Dendritic cell treated with granulocyte-macrophage colony-stimulating factor and Interleukin-4, amounts not matched to agents 40 ng/mL and 50 ng/mL, for 4 days (primary cell): Measurements from ENCODE around the gene BAIAP2L2.
"Not testable (repeated sequence)": the region's sequence is repeated elsewhere in the genome, so short reads cannot be mapped to it uniquely, and the experiment has no call there.

Experiments
- H3K27ac Mint-ChIP-seq: one replicate; pipeline ENCODE4 v1.8.0; 2022; ENCODE audit warnings: mild to moderate bottlenecking, mixed read lengths
- H3K27me3 Mint-ChIP-seq: one replicate; pipeline ENCODE4 v1.8.0; 2022; ENCODE audit warnings: mild to moderate bottlenecking, mixed read lengths
- H3K36me3 Mint-ChIP-seq: one replicate; pipeline ENCODE4 v1.8.0; 2022; ENCODE audit warnings: low read depth, mixed read lengths
- H3K4me1 Mint-ChIP-seq: one replicate; pipeline ENCODE4 v1.8.0; 2022; ENCODE audit warnings: low read depth, mixed read lengths
- H3K4me3 Mint-ChIP-seq: one replicate; pipeline ENCODE4 v1.8.0; 2022; ENCODE audit warnings: mild to moderate bottlenecking, moderate library complexity, mixed read lengths
- H3K9me3 Mint-ChIP-seq: one replicate; pipeline ENCODE4 v1.8.0; 2022; ENCODE audit warnings: mixed read lengths
- intact Hi-C: fragments of 100-400 bp; cut with micrococcal nuclease; formaldehyde crosslinking; loops from one replicate; pipeline ENCODE4 v1.15.0; 2022

Gene BAIAP2L2

DNA sequence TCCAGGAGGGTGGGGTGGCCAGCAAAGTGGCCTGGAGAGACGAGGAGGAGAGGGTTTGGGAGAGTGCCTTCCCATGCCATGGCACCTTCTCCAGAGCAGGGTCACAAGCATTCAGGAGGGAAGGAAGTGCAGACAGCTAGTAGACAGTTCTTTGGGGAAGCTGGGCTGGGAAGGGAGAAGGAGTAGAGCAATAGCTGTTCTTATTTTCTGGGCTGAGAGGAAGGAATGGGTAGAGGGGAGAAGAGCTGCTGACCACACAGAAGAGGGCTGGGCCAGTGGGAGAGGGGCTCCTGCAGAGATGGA lies 68.0 kb downstream of the BAIAP2L2 start:
- intact Hi-C loops: no loop called here
- Mint-ChIP-seq H3K27me3 (peaks cover 10% of the 10 kb centered on the region), H3K27ac (peak overlapping the region; percentile 40), H3K4me3 (peak overlapping the region; percentile 14), H3K9me3 (no peaks in the 10 kb centered on the region), H3K4me1 (peaks cover 21% of the 10 kb centered on the region), H3K36me3 (no peaks in the 10 kb centered on the region)

- no peaks in the 10 kb centered on the region for H3K9me3 Mint-ChIP-seq
- H3K27me3 Mint-ChIP-seq: peaks cover 10% of the 10 kb centered on the region
- peak overlapping the region; percentile 14 for H3K4me3 Mint-ChIP-seq
- H3K27ac Mint-ChIP-seq: peak overlapping the region; percentile 40
- peaks cover 21% of the 10 kb centered on the region for H3K4me1 Mint-ChIP-seq
- intact Hi-C loops: no loop called here
- no peaks in the 10 kb centered on the region for H3K36me3 Mint-ChIP-seq
These were observed 68.6 kb downstream of the BAIAP2L2 start for GRCh38 chr22:38041760-38042487.

- Mint-ChIP-seq H3K36me3 (no peaks in the 10 kb centered on the region), H3K9me3 (no peaks in the 10 kb centered on the region), H3K27ac (no peak overlapping the region), H3K27me3 (peaks cover 10% of the 10 kb centered on the region), H3K4me1 (peaks cover 21% of the 10 kb centered on the region), H3K4me3 (no peak overlapping the region)
- intact Hi-C loops: no loop called here
These were observed 69.3 kb downstream of the BAIAP2L2 start for GRCh38 chr22:38040953-38041759.

- H3K36me3 Mint-ChIP-seq: no peaks in the 10 kb centered on the region
- peaks cover 6% of the 10 kb centered on the region for H3K27me3 Mint-ChIP-seq
- H3K4me3 Mint-ChIP-seq: no peak overlapping the region
- no peaks in the 10 kb centered on the region for H3K9me3 Mint-ChIP-seq
- H3K4me1 Mint-ChIP-seq: peaks cover 23% of the 10 kb centered on the region
- intact Hi-C loops: no loop called here
- H3K27ac Mint-ChIP-seq: no peak overlapping the region
These were observed 71.3 kb downstream of the BAIAP2L2 start for GRCh38 chr22:38038890-38039812.

DNA sequence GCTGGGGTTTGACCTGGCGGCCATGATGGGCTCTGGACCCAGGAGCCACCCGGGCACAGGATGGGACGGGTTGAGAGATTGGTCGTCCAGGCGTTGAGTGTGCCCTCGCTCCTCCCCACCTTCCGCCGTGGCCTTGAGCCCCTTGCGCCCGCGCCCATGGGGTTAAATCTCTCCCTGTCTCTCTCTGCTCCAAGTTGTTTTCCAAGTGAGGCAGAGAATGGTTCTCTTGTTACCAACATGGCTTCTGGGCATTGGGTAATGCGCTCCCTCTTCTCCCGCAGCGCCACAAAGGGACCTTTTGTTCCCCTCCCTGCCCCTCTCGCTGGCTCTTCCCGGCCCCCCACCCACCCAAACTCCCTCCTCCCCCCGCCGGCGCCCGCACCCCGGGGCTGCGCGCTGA lies 72.1 kb downstream of the BAIAP2L2 start:
- H3K9me3 Mint-ChIP-seq: no peaks in the 10 kb centered on the region
- H3K4me1 Mint-ChIP-seq: peaks cover 29% of the 10 kb centered on the region
- peaks cover 6% of the 10 kb centered on the region for H3K27me3 Mint-ChIP-seq
- no peak overlapping the region for H3K4me3 Mint-ChIP-seq
- H3K27ac Mint-ChIP-seq: no peak overlapping the region
- intact Hi-C loops: no loop called here
- no peaks in the 10 kb centered on the region for H3K36me3 Mint-ChIP-seq

DNA sequence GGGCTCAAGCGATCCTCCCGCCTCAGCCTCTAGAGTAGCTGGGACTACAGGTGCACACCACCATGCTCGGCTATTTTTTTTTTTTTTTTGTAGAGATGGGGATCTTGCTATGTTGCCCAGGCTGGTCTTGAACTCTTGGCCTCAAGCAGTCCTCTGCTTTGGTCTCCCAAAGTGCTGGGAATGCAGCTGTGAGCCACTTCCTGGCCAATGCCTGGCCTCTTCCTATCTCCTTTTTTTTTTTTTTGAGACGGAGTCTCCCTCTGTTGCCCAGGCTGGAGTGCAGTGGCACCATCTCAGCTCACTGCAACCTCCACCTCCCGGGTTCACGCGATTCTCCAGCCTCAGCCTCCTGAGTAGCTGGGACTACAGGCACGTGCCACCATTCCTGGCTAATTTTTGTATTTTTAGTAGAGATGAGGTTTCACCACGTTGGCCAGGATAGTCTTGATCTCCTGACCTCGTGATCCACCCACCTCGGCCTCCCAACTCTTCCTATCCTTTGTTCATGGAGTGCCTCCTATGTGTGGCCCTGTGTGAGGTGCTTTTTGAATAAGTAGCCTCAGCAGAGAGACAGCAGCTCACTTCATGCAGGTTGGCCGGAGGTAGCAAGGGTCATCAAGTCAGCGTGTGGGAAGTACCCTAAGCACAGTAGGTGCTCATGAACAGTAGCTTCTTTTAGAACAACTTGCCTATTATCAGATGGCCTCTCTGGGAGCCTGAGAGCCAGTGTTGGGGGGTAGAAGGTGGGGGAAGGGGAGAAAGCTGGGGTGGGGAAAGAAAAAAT lies 72.9 kb downstream of the BAIAP2L2 start:
- H3K4me1 Mint-ChIP-seq: peaks cover 26% of the 10 kb centered on the region
- H3K9me3 Mint-ChIP-seq, H3K4me3 Mint-ChIP-seq, intact Hi-C loops, H3K27me3 Mint-ChIP-seq, H3K27ac Mint-ChIP-seq, H3K36me3 Mint-ChIP-seq: not testable (repeated sequence)

GRCh38 chr22:38036392-38037062 lies 74.0 kb downstream of the BAIAP2L2 start:
- Mint-ChIP-seq H3K27me3 (peaks cover 5% of the 10 kb centered on the region), H3K36me3 (no peaks in the 10 kb centered on the region), H3K4me3 (no peak overlapping the region), H3K9me3 (no peaks in the 10 kb centered on the region), H3K4me1 (peaks cover 17% of the 10 kb centered on the region), H3K27ac (no peak overlapping the region)
- intact Hi-C loops: no loop called here

DNA sequence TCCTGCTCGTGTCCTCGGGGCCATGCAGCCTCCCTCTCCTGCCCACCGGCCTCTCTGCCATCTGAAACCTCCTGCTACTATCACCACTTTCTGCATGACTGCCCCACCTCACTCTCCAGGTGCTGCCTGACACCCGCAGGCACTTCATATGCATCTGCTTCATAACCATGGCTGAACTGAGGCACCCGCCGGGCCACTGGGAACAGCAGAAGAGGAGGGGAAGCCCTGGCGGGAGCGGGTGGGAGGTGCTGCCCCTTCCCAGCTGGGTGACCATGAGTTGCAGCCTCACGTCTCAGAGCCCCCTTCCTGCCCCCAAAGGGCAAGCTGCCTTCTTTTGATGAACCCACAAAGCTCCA lies 75.0 kb downstream of the BAIAP2L2 start:
- no peak overlapping the region for H3K4me3 Mint-ChIP-seq
- intact Hi-C loops: no loop called here
- peaks cover 17% of the 10 kb centered on the region for H3K4me1 Mint-ChIP-seq
- no peaks in the 10 kb centered on the region for H3K27me3 Mint-ChIP-seq
- H3K27ac Mint-ChIP-seq: no peak overlapping the region
- H3K9me3 Mint-ChIP-seq: no peaks in the 10 kb centered on the region
- no peaks in the 10 kb centered on the region for H3K36me3 Mint-ChIP-seq
